GM11168 (cell line): ENCODE measurements around the gene ERFL.

Source experiments
- in situ Hi-C: fragments of 300-500 bp; cut with MboI; formaldehyde crosslinking; loops from one replicate; pipeline ENCODE4 v1.12.0; 2022; ENCODE audit warnings: low sequenced_read_pairs; ENCODE audit not compliant: unreplicated experiment

Gene ERFL

DNA sequence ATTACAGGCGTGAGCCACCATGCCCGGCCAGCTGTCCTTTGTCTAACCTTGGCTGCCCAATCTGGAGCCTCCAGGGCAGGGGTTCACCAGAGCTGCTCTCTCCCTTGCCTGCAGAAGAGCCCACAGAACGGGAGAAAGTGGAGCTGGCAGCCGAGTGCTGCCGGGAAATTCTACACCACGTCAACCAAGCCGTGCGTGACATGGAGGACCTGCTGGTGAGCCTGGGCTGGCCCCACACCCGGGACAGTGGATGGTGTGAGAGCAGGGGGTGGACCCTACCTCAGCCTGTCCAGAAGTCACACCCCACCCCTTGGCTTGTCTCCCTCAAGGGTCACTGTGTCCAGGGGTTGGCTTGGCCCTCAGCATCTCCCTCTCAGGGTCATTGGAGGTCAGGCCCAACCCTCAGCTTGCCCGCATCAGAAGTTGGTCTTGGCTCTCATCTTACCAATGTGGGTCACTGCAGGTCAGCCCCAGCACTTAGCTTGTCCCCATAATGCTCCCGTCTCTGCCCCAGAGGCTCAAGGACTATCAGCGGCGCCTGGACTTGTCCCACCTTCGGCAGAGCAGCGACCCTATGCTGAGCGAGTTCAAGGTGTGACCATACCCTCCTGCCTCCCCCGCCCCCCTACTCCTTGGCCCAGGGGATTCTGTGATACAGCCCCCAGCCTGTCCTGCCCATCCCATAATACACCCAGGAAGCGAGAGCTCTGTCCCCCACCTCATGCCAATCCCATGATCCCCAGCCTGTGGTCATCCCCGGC is 24.9 kb downstream of the ERFL start:
- in situ Hi-C loops, result no loop called here

DNA sequence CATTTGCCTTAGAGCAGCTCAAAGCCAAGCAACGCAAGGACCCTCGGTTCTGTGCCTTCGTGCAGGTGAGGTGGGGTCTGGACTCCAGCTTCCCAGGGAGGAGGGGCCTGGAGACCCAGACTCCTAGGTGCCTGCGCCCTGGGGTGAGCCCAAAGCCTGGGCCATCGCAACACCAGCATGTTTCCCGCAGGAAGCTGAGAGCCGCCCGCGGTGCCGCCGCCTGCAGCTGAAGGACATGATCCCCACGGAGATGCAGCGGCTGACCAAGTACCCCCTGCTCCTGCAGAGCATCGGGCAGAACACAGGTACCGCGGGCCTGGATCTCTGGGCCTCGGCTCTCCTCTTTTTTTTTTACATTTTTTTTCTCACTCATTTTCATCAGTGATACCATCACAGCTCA is 25.7 kb downstream of the ERFL start:
- in situ Hi-C loops, result no loop called here

DNA sequence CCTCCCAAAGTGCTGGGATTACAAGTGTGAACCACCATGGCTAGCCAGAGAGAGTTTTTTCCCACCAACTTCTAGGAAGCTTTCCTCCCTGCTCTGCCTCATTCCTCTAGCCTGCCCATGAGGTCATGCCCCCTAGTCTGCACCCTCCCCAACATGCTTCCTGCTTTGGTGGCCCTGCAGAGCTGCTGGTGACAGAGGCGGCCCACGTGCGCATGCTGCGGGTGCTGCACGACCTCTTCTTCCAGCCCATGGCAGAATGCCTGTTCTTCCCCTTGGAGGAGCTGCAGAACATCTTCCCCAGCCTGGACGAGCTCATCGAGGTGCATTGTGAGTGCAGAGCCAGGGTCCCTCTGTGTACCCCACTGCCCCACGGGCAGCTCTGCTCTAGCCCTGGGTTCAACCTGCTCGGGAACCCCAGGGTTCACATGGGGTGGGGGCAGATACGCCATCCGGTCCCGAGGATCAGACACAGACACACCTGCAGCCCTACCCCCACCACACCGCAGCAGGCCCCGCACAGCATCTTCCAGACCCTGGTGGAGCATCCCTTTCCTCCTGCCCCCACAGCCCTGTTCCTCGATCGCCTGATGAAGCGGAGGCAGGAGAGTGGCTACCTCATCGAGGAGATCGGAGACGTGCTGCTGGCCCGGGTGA is 26.4 kb downstream of the ERFL start:
- in situ Hi-C loops, result no loop called here

DNA sequence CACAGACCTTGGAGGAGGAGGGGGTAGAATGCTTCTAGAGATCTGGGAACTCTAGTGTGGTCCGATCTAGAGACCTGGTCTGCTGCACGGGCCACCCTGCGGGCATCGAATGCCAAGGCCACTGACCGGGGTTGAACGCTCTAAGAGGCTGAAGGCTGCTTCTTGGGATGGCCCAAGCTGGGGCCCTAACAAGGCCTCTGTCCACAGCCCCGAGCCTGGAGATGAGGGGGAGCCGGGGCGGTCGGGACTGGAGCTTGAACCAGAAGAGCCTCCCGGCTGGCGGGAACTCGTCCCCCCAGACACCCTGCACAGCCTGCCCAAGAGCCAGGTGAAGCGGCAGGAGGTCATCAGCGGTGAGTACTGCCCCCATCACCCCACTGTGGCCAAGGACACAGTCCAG is 30.0 kb downstream of the ERFL start:
- in situ Hi-C loops, result no loop called here

DNA sequence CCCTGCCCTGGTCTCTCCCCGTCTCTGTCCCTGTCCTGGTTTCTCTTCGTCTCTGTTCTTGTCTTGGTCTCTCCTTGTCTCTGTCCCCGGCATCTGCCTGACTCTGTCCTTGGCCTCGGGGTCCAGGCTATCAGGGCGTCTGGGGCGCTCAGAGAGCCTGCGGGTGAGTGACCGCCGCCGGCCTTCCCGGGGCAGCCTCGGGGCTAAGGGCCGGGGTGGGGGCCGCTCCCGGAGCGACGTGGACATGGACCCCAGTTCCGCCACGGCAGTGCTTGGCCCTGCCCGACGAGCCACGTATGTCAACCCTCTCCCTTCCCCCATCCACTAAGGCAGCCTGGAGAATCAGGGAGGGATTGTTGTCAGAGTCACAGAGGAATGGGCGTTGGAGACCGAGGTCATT is 30.4 kb downstream of the ERFL start:
- in situ Hi-C loops, result no loop called here

DNA sequence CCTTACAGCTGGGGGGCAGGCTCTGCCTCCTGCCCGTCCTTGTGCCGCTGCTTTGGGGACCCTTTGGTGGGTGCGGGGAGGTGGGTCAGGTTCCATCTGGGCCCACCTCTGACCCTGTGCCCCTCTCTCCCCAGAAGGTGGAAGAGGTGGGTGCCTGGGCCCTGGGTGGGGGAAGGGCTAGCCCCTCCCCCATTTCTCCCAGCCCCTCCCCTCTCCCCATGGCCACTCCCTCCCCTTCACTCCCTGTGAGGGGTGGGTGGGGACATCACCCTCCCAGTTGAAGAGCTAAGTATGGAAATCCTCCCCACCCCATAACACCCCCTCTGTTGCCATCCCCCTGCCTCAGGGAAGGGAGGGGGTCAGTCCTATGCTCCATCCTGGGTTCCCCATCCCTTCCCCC is 31.1 kb downstream of the ERFL start:
- in situ Hi-C loops, result no loop called here

DNA sequence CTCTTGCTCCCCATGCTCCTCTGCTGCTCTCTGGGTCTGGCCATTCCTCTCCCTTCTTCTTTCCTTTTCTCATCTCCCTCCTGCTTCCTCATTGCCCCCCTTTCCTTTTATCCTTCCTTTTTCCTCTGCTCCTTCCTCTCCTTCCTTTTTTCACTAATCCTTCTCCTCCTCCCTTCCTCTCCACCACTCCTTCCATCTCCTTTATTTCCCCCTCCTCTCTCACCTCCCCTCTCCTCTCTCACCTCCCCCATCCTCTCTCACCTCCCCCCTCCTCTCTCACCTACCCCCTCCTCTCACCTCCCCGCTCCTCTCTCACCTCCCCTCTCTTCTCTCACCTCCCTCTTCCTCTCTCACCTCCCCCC is 31.7 kb downstream of the ERFL start:
- in situ Hi-C loops, result no loop called here

DNA sequence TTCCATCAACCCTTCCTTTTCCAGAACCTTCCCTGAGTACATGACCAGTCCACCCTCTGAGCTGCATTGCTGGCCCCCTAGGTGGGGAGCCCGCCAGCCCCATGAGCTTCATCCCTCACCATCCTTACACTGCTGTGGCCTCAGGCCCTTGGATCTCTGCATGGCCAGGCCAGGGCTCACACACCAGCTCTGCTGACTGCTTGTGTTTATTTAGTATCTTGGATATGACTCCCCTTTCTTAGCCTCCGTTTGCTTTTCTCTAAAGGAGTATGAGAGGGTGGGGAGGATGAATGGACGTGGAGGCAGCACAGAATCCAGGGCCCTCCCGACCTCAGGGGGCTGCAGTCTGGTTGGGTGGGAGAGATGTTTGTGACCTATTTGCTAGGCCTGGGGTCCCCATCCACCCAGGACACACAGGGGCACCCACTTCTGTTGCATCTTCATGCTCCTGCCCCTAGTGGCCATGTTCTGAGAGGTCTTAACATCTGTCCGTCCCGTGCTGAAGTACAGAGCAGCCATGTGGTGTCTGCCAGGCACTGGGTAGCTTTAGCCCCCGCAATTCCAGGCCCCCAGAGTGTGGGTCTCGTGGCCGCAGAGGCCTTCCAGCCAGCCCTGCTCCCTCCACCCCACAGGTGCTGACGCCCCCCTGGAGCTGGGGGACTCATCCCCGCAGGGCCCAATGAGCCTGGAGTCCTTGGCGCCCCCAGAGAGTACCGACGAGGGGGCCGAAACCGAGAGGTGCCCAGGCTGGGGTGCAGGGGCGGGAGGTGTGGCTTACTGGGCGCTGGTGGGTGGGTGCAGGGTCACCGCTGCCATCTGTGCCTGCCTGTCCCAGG is 32.3 kb downstream of the ERFL start:
- in situ Hi-C loops, result no loop called here

DNA sequence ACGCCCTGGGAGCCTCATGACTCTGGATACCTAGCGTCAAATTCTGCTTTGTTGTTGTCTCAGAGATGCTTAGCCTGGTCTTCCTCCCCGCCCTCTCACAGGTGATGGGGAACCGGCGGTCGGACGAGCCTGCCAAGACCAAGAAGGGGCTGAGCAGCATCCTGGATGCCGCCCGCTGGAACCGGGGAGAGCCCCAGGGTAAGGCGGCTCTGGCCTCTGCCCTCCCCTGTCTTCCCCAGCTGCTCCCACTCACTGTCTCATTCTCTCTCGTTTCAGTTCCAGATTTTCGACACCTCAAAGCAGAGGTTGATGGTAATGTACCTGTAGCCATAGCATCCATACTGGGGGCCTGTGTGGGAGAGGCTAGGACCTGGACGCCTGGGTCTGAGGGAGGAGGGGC is 33.9 kb downstream of the ERFL start:
- in situ Hi-C loops, result no loop called here

DNA sequence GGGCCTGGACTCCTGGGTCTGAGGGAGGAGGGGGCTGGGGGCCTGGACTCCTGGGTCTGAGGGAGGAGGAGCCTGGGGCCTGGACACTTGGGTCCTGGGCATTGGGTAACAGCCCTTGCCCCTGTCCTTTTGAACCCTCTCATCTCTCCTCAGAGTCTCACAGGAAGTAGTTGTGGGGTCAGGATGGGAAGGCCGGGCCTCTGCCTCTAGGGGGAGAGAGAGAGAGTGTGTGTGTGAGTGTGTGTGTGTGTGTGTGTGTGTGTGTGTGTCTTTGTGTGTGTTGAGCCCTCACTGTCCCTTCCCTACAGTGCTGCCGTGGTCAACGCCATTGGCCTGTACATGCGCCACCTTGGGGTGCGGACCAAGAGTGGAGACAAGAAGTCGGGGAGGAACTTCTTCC is 34.4 kb downstream of the ERFL start:
- in situ Hi-C loops, result no loop called here

DNA sequence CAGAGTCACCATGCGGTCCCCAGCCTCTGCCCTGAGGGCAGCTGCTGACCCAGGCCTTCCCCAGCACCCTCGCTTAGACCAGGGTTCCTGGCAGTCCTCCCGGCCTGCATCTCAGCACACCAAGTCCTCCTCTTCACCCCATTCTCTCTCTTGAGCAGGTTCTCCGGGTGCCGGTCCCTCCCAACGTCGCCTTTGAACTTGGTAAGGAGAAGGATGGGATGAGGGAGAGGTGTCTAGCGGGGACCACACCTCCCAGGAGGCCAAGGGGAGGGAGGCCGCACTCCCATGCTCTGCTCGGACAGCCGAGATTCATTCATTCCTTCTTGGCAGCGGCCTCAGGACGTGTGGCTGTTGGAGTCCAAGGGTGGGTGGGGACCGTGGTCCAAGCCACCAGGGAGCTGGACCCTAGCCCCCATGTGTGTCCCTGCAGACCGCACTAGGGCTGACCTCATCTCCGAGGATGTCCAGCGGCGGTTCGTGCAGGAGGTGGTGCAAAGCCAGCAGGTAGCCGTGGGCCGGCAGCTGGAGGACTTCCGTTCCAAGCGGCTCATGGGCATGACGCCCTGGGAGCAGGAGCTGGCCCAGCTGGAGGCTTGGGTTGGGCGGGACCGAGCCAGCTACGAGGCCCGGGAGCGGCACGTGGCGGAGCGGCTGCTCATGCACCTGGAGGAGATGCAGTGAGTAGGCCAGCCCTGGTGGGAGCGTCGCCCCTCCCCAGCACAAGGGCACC is 35.9 kb downstream of the ERFL start:
- in situ Hi-C loops, result no loop called here

DNA sequence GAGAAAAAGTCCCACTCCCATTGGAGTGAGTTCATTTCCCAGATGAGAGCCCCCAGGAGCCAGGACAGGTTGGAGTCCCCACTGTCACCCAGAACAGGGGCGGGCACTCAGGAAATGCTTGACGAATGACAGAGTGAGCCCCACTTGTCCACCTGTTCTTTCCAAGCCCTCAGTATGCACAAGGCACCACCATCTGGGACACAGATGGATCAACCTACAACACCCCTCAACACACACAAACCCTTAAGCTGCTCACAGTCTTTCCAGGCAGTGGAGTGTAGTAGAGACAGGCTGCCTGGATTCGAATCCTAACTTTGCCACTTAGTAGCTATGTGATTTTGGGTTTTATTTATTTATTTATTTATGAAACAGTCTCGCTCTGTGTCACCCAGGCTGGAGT is 37.3 kb downstream of the ERFL start:
- in situ Hi-C loops, result no loop called here

DNA sequence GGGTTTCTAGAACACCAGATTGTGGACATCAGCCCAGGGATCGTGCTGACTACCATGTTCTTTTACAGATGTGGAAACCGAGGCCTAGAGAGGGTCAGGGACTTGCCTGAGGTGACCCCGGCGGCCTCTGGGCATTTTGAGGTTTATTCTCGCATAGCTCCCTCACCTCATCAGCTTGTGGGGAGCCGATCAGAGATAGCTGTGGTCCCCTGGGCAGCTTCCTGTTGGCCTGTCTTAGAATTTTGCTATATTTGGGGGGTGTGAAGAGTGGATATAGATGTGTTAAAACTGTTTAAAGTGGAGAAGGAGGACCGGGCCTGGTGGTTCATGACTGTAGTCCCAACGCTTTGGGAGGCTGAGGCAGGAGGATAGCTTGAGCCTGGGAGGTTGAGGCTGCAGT is 38.4 kb downstream of the ERFL start:
- in situ Hi-C loops, result no loop called here

DNA sequence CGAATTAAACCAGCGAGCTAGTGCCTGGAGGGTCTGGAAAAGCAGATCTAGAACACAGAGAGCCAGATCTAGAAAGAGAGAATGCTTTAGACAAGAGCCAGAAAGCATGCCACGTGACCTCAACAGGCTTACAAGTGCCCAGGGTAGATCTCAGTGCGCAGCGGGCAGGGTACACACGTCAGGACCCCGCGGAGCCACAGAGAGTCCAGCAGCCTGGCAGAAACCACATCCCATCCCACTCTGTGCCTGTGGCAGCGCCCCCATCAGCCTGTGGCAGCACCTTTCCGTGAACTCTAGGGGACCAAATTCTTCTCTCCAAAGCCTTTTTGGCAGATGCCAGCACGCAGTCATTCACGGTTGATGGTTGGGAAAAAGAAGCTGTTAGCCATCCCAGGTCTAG is 39.3 kb downstream of the ERFL start:
- in situ Hi-C loops, result no loop called here

DNA sequence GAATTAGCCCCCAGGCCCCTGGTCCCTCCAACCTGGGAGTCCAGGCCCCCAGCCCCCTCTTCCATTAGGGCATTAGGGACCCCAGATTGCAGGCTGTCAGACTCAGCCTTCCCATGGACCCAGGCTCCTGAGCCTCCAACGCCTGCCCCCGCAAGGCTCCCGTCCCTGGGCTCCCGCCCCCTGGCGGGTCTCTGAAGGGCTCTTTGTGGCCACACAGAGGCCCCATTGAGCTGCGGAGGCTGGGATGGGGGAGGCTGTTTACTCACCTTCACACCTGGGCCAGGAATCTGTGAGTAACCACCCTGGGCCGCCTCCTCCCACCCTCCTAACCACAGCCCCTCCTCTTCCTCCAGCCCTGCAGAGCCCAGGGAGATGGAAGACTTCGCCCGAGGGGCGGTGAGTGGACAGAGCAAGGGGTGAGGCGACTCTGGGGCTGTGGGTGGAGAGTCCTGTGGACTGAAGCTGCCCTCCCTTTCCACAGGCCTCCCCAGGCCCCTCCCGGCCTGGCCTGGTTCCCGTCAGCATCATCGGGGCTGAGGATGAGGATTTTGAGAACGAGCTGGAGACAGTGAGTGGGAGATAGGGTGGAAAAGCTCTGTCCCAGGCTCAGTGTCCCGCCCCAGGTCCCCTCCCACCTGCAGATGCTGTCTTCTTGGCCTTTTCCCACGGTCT is 40.4 kb downstream of the ERFL start:
- in situ Hi-C loops, result no loop called here

DNA sequence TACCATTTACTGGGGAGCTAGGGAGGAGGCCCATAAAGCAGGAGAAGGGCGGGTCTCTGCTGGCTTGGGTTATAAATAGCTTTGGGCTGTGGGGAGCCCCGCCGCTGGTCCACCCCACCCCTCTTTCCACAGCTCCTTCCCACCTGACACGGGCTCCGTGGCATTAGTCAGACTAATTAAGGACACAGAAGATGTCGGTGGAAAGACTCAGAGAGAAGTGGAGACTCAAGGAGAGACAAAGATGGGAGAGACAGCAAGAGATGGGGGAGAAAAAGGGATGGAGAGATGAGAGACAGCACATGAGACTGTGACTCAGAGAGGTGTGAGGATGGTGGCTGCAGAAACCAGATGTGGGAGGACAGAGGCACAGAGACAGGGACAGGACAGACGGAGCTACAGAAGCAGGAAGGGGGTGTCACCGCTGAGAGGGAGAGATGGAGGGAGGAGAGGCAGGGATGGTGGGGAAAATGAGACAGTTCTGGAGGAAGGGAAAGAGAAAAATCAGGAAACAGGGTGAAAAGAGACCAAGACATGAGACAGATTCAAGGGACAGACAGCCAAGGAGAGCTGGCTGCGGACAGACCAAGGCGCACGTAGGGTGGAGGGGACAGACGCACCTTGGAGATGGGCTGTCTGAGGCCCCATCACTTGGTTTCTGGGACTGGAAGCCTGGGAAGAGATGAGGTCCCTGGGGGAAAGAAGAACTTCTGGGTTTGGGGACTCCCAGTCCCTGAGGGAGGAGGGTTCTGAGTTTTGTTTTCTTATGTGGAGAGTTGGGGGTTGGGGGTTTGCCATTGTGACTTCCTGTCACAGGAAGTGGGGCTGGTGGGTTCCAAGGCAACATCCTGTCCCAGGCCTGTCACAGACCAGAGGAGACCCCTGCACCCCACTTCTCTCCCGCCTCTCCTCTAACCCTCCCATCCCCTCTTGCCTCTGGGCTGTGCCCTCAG is 41.2 kb downstream of the ERFL start:
- in situ Hi-C loops, result no loop called here

DNA sequence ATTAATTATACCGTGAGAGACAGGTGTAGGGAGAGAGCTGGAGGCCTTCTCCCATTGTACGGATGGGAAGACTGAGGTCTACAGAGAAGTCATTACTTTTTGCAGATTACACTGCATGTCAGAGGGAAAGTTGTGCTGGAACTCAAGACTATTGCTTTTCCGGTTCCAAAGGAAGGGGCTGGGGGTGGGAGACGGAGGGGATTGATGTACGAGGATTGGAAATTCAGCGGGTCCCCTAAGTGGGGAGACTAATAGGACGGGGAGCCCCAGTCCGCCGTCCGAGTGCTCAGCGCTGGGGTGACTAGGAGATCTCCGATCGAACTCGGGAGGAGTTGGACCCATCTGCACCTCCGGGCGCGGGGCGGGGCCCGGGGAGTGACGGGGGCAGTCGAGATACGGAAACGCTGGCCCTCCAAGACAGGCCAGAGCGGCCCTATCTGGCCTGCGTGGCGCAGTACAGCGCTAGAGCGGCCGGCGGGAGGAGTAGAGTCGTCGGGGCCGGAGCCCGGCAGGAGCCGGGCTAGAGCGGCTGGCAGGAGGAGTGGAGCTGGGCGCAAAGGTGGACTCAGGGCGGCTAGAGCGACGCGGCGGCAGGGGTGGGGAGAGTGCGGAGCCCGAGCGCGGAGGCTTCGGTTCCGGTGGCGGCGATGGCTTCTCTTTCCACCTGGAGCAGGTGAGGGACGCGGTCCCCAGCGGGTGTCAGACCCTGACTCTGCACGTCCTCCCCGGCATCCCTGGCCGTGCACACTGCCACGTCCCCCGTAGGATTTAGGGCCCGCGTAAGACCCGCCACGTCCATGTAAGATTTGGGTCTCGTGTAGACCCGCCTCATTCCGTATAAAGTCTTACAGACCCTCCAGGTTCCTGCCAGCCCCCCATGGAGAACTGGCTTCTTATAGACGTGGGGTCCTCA is 44.2 kb downstream of the ERFL start:
- in situ Hi-C loops, result no loop called here

DNA sequence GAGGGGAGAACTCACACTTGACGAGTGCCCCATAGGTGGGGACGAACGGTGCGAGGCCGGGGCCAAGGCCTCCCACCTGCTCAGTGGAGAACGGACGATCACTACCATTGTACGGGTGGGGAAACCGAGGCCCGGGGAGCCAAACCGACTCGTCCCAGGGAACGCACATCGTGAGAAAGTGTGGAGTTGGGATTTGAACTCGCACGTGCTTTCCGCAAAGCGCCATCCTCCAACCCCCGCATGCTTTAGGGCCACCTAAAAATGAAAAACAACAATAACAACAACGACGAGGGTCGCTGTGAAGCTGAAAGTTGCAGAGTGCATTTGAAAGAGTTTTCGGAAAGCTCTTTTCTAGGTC is 44.8 kb downstream of the ERFL start:
- in situ Hi-C loops, result no loop called here
